GM21576 (cell line): ENCODE results near the gene LONRF3.
"Not testable (repeated sequence)": the region's sequence is repeated elsewhere in the genome, so short reads cannot be mapped to it uniquely, and the experiment has no call there.

Experiments
- ATAC-seq: cut with Tn5 transposase; IDR thresholded peaks from one replicate; pipeline ENCODE4 v1.9.1; 2021; ENCODE audit warnings: mild to moderate bottlenecking, moderate library complexity; ENCODE audit not compliant: unreplicated experiment

LONRF3 gene

GRCh38 chrX:119029656-119030055 is 55.2 kb downstream of the LONRF3 start:
- not testable (repeated sequence) for ATAC-seq

- no peak for ATAC-seq
Measured at GRCh38 chrX:119030990-119031389, 56.6 kb downstream of the LONRF3 start.

GRCh38 chrX:119036107-119037029 is 62.0 kb downstream of the LONRF3 start:
- no peak for ATAC-seq

- no peak for ATAC-seq
Measured at GRCh38 chrX:119040432-119040831, 66.0 kb downstream of the LONRF3 start.

GRCh38 chrX:119041175-119041574 is 66.8 kb downstream of the LONRF3 start:
- no peak for ATAC-seq

- no peak for ATAC-seq
Measured at GRCh38 chrX:119042040-119042439, 67.6 kb downstream of the LONRF3 start.

GRCh38 chrX:119042996-119043395 is 68.6 kb downstream of the LONRF3 start:
- no peak for ATAC-seq

- no peak for ATAC-seq
Measured at GRCh38 chrX:119045884-119046283, 71.5 kb downstream of the LONRF3 start.

- no peak for ATAC-seq
Measured at GRCh38 chrX:119055687-119056086, 81.3 kb downstream of the LONRF3 start.

GRCh38 chrX:119062750-119063374 is 88.4 kb downstream of the LONRF3 start:
- no peak for ATAC-seq

GRCh38 chrX:119063428-119063827 is 89.0 kb downstream of the LONRF3 start:
- no peak for ATAC-seq

- no peak for ATAC-seq
Measured at GRCh38 chrX:119067023-119067739, 92.8 kb downstream of the LONRF3 start.
